WI38 (cell line): ENCODE data around the gene NT5C1A.

ENCODE experiments used
- H3K4me3 ChIP-seq: 2 replicates; pipeline ENCODE4 v1.5.1; 2011; ENCODE audit warnings: low read depth, mild to moderate bottlenecking, control low read depth, low read length
- CTCF ChIP-seq: IDR thresholded peaks from 2 replicates; pipeline ENCODE4 v1.5.1; 2012; ENCODE audit warnings: low read depth, mild to moderate bottlenecking, control low read depth, low read length

NT5C1A gene

GRCh38 chr1:39656391-39656790 is 15.5 kb downstream of the NT5C1A start:
- TF ChIP-seq CTCF = no peak
- H3K4me3 ChIP-seq = no peak overlapping the region

- no peak for TF ChIP-seq CTCF
- no peak overlapping the region for H3K4me3 ChIP-seq
These were observed 16.2 kb downstream of the NT5C1A start for GRCh38 chr1:39655578-39656268.

- no peak overlapping the region for H3K4me3 ChIP-seq
- TF ChIP-seq CTCF = no peak
These were observed 17.6 kb downstream of the NT5C1A start for GRCh38 chr1:39654291-39654690.

- TF ChIP-seq CTCF = peak; percentile 84
- H3K4me3 ChIP-seq = no peak overlapping the region
These were observed 18.3 kb downstream of the NT5C1A start for GRCh38 chr1:39653546-39654031.

GRCh38 chr1:39652554-39652953 is 19.4 kb downstream of the NT5C1A start:
- TF ChIP-seq CTCF = no peak
- no peak overlapping the region for H3K4me3 ChIP-seq

- H3K4me3 ChIP-seq = no peak overlapping the region
- no peak for TF ChIP-seq CTCF
These were observed 19.8 kb downstream of the NT5C1A start for GRCh38 chr1:39652105-39652504.

GRCh38 chr1:39650431-39650830 is 21.5 kb downstream of the NT5C1A start:
- TF ChIP-seq CTCF = no peak

More at GRCh38 chr1:39650431-39650830, 21.5 kb downstream of the NT5C1A start:
- H3K4me3 ChIP-seq = no peak overlapping the region
